Stomach (tissue), 4 donors: ENCODE results near the gene PRODH.
"Not testable (repeated sequence)": the region's sequence is repeated elsewhere in the genome, so short reads cannot be mapped to it uniquely, and the experiment has no call there.

ENCODE experiments used
- CTCF ChIP-seq, 7 experiments: fragments of 450-650 bp in 4 of 7; fragments of 200-600 bp in 3 of 7; sonication (generic) in 3 of 7; IDR thresholded peaks; one replicate each; pipeline ENCODE4 v1.5.1; 2016 to 2019; ENCODE audit warnings: antibody characterized with exemption in 7 of 7, control low read depth in 2 of 7, mild to moderate bottlenecking in 1 of 7
- POLR2A ChIP-seq, 4 donors: fragments of 450-650 bp; IDR thresholded peaks; one replicate each; pipeline ENCODE4 v1.6.1; 2016; ENCODE audit warnings: antibody characterized with exemption in 4 of 4, control low read depth in 2 of 4, mild to moderate bottlenecking in 1 of 4, moderate library complexity in 1 of 4

GRCh38 chr22:18959741-18960140 is 23.6 kb upstream of the PRODH start:
- TF ChIP-seq CTCF, POLR2A (IDR thresholded peaks at IDR 0.05): not testable (repeated sequence)
